AG10803 (cell line): ENCODE measurements around the gene CCT6B.

ENCODE experiments used
- DNase-seq: peaks from one replicate; pipeline ENCODE4 v3.0.0; 2010; ENCODE audit warnings: low read depth
- H3K4me3 ChIP-seq: 2 replicates; pipeline ENCODE4 v1.5.1; 2011; ENCODE audit warnings: mild to moderate bottlenecking, low read length, control low read depth
- TF ChIP-seq, protein P1 (sequence below): conservative IDR thresholded peaks from 2 replicates; pipeline ENCODE4 v1.5.1; 2011; ENCODE audit warnings: mild to moderate bottlenecking, low read length, control low read depth, inconsistent platforms

CCT6B gene

DNA sequence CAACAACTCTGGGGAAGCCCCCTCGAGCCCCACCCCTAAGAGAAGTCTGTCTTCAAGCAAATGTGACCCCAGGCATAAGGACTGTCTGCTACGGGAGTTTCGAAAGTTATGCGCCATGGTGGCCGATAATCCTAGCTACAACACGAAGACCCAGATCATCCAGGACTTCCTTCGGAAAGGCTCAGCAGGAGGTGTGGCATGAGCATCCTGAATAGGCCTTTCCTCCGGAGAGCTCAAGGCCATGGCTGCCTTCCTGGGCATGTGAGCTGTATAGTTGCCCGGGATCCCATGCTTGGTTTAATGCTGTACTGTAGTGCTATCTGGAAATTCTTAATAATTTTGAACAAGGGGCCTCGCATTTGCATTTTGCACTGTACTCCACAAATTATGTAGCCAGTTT, 28.2 kb upstream of the CCT6B start:
- no peak overlapping the region for H3K4me3 ChIP-seq
- DNase-seq: no peak
- TF ChIP-seq, protein P1, sequence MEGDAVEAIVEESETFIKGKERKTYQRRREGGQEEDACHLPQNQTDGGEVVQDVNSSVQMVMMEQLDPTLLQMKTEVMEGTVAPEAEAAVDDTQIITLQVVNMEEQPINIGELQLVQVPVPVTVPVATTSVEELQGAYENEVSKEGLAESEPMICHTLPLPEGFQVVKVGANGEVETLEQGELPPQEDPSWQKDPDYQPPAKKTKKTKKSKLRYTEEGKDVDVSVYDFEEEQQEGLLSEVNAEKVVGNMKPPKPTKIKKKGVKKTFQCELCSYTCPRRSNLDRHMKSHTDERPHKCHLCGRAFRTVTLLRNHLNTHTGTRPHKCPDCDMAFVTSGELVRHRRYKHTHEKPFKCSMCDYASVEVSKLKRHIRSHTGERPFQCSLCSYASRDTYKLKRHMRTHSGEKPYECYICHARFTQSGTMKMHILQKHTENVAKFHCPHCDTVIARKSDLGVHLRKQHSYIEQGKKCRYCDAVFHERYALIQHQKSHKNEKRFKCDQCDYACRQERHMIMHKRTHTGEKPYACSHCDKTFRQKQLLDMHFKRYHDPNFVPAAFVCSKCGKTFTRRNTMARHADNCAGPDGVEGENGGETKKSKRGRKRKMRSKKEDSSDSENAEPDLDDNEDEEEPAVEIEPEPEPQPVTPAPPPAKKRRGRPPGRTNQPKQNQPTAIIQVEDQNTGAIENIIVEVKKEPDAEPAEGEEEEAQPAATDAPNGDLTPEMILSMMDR: no peak

DNA sequence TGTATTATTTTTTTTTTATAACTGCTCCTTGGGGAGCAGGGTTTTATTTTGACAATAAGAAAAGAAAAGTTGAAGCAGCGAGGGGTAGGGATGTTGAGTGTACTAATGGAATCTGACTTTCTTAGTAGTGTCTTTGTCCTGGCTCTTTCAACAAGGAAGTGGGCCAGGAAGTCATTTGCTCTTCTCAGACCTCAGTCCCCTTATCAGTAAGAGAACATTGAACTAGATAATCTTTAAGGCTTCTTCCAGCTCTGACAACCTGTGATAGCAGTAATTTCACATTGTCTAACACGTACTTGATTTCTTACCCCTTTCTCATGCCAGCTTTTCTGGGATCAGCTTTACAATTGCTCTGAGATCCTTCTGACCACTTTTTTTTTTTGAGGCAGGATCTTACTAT, 27.4 kb upstream of the CCT6B start:
- DNase-seq: no peak
- H3K4me3 ChIP-seq: no peak overlapping the region
- TF ChIP-seq, protein P1: no peak

DNA sequence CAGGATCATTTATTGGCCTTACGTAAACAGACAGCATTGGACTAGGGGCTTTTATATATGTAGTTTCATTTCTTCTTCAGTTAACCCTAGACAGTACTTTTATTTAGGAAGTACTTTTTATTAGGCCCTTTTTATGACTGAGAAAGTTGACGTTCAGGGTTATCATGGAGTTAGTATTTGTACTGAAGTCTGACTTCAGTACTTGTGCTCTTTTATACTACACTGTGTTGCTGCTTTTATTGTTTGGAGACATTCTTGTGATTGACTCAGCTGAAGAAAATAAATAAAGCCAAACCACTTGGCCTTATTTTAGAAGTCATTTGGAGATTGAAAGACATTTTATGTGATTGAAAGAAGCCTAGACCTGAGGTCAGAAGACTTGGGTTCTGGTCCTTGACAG, 26.0 kb upstream of the CCT6B start:
- TF ChIP-seq, protein P1: no peak
- DNase-seq: no peak

DNA sequence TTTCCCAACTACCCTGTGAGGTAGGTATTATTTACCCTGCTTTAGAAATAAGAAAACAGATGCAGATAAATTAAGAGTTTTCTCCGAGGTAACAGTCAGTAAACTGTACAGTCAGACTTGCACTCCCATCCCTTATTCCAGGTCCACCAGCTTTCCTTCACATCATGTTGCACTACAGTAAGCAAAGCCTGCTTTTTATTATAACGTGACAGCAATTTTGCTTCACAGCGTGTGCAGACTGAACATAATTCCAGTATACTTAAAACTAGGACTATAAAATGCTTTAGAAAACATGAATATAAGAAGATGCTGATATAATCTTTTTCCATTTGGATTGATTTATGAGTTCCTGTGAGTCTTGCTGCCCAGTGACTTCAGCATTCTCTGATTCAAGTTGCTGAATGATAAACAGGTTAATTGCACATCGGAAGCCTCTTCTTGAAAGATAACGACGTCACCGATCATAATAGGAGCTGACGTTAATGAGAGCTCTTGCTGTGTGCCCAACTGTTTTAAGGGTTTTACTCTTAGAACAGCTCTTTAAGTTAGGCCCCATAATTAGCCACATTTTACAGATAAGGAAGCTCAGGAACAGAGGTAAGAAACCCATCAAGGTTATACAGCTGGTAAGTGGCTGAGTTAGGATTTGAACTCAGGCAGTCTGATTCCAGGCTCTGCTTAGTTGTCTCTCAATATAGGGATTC, 20.4 kb upstream of the CCT6B start:
- H3K4me3 ChIP-seq: peak overlapping the region; percentile 73
- peak; percentile 43 for DNase-seq
- TF ChIP-seq, protein P1: no peak

More for the DNA sequence above, 26.0 kb upstream of the CCT6B start:
- no peak overlapping the region for H3K4me3 ChIP-seq

DNA sequence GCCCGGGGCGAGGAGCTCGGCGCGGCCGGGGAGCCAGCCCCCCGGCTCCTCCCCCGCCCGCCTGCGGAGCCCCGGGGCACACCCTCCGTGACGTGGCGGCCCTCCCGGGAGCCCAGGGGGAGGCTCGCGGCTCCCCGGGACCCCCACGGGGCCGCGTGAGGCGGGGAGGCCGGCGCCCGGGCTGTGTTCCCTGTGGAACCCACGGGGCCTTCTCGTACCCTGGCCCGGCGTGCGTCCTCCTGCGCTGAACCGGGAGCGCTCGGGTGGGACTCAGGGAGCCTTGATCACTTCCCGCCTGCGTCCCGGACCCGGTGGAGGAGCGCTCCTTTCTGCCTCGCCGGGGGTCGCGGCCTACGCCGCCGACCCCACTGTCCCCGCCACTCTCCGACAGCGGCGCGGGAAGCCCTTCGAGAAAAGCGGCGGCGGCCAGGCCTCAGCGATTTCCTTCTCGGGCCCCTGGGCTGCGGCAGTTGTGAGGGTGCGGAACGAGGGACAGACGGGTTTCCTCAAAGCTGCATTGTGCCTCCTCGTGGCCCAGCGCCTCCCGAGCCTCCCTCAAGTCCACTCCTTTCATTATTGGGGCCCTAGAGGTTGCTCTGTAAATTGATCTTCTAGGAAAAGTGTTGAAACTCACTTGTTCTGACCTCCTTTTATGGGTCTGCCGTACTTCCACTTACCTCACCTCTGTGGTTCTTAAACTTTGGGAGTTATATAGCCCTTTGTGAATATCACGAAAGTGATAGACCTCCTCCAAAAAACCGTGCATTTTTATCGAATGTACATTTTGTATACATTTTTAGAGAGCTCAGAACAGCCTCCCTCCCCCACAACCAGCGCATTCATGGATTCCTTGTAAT, 19.6 kb upstream of the CCT6B start:
- DNase-seq: peak; percentile 84
- TF ChIP-seq, protein P1: peak; percentile 48
- H3K4me3 ChIP-seq: peak overlapping the region; percentile 73

DNA sequence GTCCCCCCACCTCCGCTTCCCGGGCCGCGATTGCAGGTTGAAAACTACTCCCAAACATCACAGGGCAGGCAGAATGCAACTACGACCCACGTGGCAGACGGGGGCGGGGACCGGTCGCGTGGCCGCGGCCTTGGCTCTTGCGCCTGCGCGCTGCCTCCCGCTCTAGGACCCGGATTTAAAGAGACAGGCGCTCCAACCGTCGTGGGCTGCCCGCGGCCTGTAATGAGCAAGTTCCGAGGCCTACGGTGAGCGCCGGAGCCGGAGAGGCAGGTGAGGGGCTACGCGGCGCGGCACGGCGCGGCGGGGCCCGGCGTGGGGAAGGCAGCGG, 19.1 kb upstream of the CCT6B start, which contains the start of gene LIG3:
TSS of gene LIG3 (plus strand) at position 160 of the 328 bp plus-strand sequence. CDS start 2,494 bp downstream, outside the sequence.
- DNase-seq: peak; percentile 91
- TF ChIP-seq, protein P1: no peak
- peak within 1 kb of the TSS; percentile 73 for H3K4me3 ChIP-seq
